Loucy (cell line): ENCODE data around the gene KCNK1.
"Not testable (repeated sequence)": the region's sequence is repeated elsewhere in the genome, so short reads cannot be mapped to it uniquely, and the experiment has no call there.

ENCODE experiments used
- H2AFZ ChIP-seq: fragments of 200-600 bp; sonication (generic); 2 replicates; pipeline ENCODE4 v1.6.0; 2016; ENCODE audit warnings: antibody characterized with exemption, mild to moderate bottlenecking, low read length, moderate library complexity
- H3F3A ChIP-seq: fragments of 200-600 bp; 2 replicates; pipeline ENCODE4 v1.6.0; 2016; ENCODE audit warnings: antibody characterized with exemption, low read depth, mild to moderate bottlenecking
- H3K27me3 ChIP-seq: fragments of 200-600 bp; sonication (generic); 2 replicates; pipeline ENCODE4 v1.6.1; 2014; ENCODE audit warnings: low read length, mild to moderate bottlenecking; ENCODE audit not compliant: insufficient read depth, poor library complexity, severe bottlenecking
- H3K36me3 ChIP-seq: fragments of 200-600 bp; sonication (generic); 2 replicates; pipeline ENCODE4 v1.6.1; 2016; ENCODE audit warnings: low read length; ENCODE audit not compliant: insufficient read depth
- H3K4me1 ChIP-seq: fragments of 200-600 bp; sonication (generic); 2 replicates; pipeline ENCODE4 v1.5.1; 2014; ENCODE audit warnings: low read length, mild to moderate bottlenecking; ENCODE audit not compliant: insufficient read depth, poor library complexity, severe bottlenecking
- H3K4me2 ChIP-seq: fragments of 200-600 bp; sonication (generic); 2 replicates; pipeline ENCODE4 v1.6.0; 2014; ENCODE audit warnings: antibody characterized with exemption, low read length, low read depth, mild to moderate bottlenecking; ENCODE audit not compliant: poor library complexity, severe bottlenecking
- H3K4me3 ChIP-seq: fragments of 200-600 bp; sonication (generic); 2 replicates; pipeline ENCODE4 v1.5.1; 2014; ENCODE audit warnings: low read length, mild to moderate bottlenecking, mixed read lengths; ENCODE audit not compliant: poor library complexity, severe bottlenecking
- H3K79me2 ChIP-seq: fragments of 200-600 bp; sonication (generic); 2 replicates; pipeline ENCODE4 v1.6.1; 2014; ENCODE audit warnings: low read length; ENCODE audit not compliant: insufficient read depth
- H3K9ac ChIP-seq: fragments of 200-600 bp; sonication (generic); 2 replicates; pipeline ENCODE4 v1.6.0; 2014; ENCODE audit warnings: mild to moderate bottlenecking, low read depth, low read length, moderate library complexity; ENCODE audit not compliant: poor library complexity, severe bottlenecking
- H3K9me2 ChIP-seq: fragments of 200-600 bp; sonication (generic); replicated peaks from 2 replicates; pipeline ENCODE4 v1.6.1; 2016; ENCODE audit warnings: low read depth, low read length, mixed read lengths
- H3K9me3 ChIP-seq: fragments of 200-600 bp; sonication (generic); 2 replicates; pipeline ENCODE4 v1.6.1; 2014; ENCODE audit warnings: mild to moderate bottlenecking, antibody characterized with exemption, low read length, low read depth; ENCODE audit not compliant: insufficient read depth
- H4K20me1 ChIP-seq: fragments of 200-600 bp; sonication (generic); 2 replicates; pipeline ENCODE4 v1.6.0; 2014; ENCODE audit warnings: antibody characterized with exemption, low read length, mild to moderate bottlenecking; ENCODE audit not compliant: insufficient read depth, poor library complexity, severe bottlenecking
- EZH2phosphoT487 ChIP-seq: fragments of 200-600 bp; IDR thresholded peaks from 2 replicates; pipeline ENCODE4 v1.6.1; 2018; ENCODE audit warnings: antibody characterized with exemption, mild to moderate bottlenecking, moderate library complexity, borderline replicate concordance
- TF ChIP-seq, protein P1 (sequence below): fragments of 200-600 bp; sonication (generic); conservative IDR thresholded peaks from 2 replicates; pipeline ENCODE4 v1.5.1; 2014; ENCODE audit warnings: mild to moderate bottlenecking, antibody characterized with exemption, low read length

The KCNK1 gene

DNA sequence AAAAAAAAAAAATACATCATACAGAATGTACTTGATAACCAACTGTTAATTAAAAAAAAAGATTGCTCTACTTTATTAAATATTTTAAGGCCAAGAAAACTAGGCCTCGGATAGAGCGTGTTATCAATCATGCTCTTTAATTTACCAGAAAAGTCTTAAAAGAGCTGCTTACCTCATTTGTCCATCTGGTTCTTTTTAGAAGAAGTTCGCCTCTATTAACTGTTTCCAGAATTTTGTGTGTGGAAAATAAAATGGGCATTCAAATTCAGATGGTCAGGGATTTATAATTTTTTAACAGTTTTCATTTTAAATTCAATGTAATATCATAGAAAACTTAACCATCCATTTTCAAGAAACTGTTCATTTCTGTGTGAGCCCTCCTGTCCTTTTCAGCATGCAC is 53.8 kb downstream of the KCNK1 start:
- H3K4me1 ChIP-seq, result no peaks in the 10 kb centered on the region
- H3K27me3 ChIP-seq, result no peaks in the 10 kb centered on the region
- no peaks in the 10 kb centered on the region for H3K79me2 ChIP-seq
- no peaks in the 10 kb centered on the region for H3K9me2 ChIP-seq
- H2AFZ ChIP-seq, result no peak overlapping the region
- no peaks in the 10 kb centered on the region for H4K20me1 ChIP-seq
- no peak overlapping the region for H3K9ac ChIP-seq
- H3K4me3 ChIP-seq, result no peak overlapping the region
- H3F3A ChIP-seq, result no peaks in the 10 kb centered on the region
- TF ChIP-seq EZH2phosphoT487, result no peak
- TF ChIP-seq, protein P1, sequence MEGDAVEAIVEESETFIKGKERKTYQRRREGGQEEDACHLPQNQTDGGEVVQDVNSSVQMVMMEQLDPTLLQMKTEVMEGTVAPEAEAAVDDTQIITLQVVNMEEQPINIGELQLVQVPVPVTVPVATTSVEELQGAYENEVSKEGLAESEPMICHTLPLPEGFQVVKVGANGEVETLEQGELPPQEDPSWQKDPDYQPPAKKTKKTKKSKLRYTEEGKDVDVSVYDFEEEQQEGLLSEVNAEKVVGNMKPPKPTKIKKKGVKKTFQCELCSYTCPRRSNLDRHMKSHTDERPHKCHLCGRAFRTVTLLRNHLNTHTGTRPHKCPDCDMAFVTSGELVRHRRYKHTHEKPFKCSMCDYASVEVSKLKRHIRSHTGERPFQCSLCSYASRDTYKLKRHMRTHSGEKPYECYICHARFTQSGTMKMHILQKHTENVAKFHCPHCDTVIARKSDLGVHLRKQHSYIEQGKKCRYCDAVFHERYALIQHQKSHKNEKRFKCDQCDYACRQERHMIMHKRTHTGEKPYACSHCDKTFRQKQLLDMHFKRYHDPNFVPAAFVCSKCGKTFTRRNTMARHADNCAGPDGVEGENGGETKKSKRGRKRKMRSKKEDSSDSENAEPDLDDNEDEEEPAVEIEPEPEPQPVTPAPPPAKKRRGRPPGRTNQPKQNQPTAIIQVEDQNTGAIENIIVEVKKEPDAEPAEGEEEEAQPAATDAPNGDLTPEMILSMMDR, result no peak
- no peak overlapping the region for H3K4me2 ChIP-seq
- H3K36me3 ChIP-seq, result no peaks in the 10 kb centered on the region
- H3K9me3 ChIP-seq, result no peaks in the 10 kb centered on the region

DNA sequence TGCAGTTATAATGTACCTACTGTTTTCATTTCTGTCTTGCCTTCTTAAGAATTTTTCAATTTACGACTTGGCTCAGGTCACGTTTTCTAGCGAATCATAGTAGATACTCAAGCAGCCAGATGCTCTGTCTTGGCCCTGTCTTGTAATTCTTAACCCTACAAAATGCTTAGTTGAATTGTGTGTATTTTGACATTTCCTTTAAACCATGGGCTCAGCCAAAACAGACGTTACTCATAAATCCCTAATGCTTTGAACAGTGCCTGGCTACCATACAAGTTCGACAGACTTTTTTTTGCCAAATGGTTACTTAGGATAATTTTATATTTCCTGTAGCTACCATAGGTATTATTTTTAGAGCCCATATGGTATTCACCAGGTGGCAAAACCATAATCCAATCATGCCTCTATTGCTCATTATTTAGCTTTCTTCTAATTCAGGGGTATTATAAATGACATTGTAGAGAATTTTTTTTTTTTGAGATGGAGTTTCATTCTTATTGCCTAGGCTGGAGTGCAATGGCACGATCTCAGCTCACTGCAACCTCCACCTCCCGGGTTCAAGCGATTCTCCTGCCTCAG is 54.3 kb downstream of the KCNK1 start:
- no peaks in the 10 kb centered on the region for H3K9me2 ChIP-seq
- H4K20me1 ChIP-seq, result no peaks in the 10 kb centered on the region
- H2AFZ ChIP-seq, result no peak overlapping the region
- H3K9me3 ChIP-seq, result no peaks in the 10 kb centered on the region
- no peak for TF ChIP-seq EZH2phosphoT487
- TF ChIP-seq, protein P1, result no peak
- H3K9ac ChIP-seq, result no peak overlapping the region
- no peaks in the 10 kb centered on the region for H3F3A ChIP-seq
- H3K4me2 ChIP-seq, result no peak overlapping the region
- no peaks in the 10 kb centered on the region for H3K36me3 ChIP-seq
- H3K27me3 ChIP-seq, result no peaks in the 10 kb centered on the region
- H3K4me3 ChIP-seq, result no peak overlapping the region
- H3K4me1 ChIP-seq, result no peaks in the 10 kb centered on the region
- no peaks in the 10 kb centered on the region for H3K79me2 ChIP-seq

DNA sequence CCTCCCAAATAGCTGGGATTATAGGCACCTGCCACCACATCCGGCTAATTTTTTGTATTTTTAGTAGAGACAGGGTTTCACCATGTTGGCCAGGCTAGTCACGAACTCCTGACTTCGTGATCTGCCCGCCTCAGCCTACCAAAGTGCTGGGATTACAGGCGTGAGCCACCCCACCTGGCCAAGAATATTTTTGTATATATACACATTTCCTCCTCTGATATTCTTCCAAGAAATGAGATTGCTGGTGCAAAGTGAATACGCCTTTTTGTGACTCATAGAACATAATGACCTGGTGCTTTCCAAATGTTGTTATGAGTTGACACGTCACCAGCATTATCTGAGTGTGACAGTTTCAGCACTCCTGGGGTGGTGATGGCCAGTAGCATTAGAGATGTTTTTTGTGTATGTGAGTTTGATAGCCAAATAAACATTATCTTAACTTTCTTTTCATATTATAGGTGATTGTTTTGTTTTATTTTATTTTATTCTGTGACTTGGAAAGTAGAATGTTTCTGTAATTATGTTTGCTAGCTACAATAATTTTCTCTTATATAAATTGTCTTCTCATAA is 54.9 kb downstream of the KCNK1 start:
- Histone ChIP-seq H3K4me2 (no peak overlapping the region), H3K4me3 (no peak overlapping the region), H3F3A (no peaks in the 10 kb centered on the region), H3K9me2 (no peaks in the 10 kb centered on the region), H3K79me2 (no peaks in the 10 kb centered on the region), H4K20me1 (no peaks in the 10 kb centered on the region), H3K27me3 (no peaks in the 10 kb centered on the region), H3K4me1 (no peaks in the 10 kb centered on the region), H3K36me3 (no peaks in the 10 kb centered on the region), H3K9ac (no peak overlapping the region), H3K9me3 (no peaks in the 10 kb centered on the region), H2AFZ (no peak overlapping the region)
- no peak for TF ChIP-seq EZH2phosphoT487
- TF ChIP-seq, protein P1, result no peak

DNA sequence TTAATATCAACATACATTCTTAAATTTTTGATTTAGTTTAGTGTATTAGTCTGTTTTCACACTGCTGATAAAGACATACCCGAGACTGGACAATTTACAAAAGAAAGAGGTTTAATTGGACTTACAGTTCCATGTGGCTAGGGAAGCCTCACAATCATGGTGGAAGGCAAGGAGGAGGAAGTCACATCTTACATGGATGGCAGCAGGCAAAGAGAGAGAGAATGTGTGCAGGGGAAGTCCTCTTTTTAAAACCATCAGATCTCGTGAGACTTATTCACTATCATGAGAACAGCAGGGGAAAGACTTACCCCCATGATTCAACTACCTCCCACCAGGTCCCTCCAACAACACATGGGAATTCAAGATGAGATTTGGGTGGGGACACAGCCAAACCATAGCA is 56.5 kb downstream of the KCNK1 start:
- not testable (repeated sequence) for H3K9me3 ChIP-seq, H3K36me3 ChIP-seq, H2AFZ ChIP-seq, H3K27me3 ChIP-seq, H3K4me1 ChIP-seq, H3K9me2 ChIP-seq, H3K79me2 ChIP-seq, H3K9ac ChIP-seq, H3F3A ChIP-seq, H4K20me1 ChIP-seq, H3K4me2 ChIP-seq, H3K4me3 ChIP-seq
